Right lobe of liver (tissue), 6 donors: Measurements from ENCODE around the gene CDC42EP4. TPM values are rescaled to one million over a fixed set of nuclear protein-coding genes. Genes with fewer than 3 reads are reported as not detected.
A peak's percentile ranks its signal among the peaks of the same experiment; 100 is the strongest.

Experiments
- ATAC-seq, 4 donors: fragments of 200-7000 bp; cut with Tn5 transposase; one replicate each; pipeline ENCODE4 v1.9.1; 2020; ENCODE audit warnings: mild to moderate bottlenecking in 4 of 4, moderate library complexity in 4 of 4
- DNase-seq, 3 donors: peaks; one replicate each; pipeline ENCODE4 v3.0.0-alpha.2; 2020
- H3K27ac ChIP-seq, 3 donors: fragments of 200-600 bp; one replicate each; pipeline ENCODE4 v1.8.0; 2022
- H3K27me3 ChIP-seq, 2 donors: fragments of 200-600 bp; one replicate each; pipeline ENCODE4 v1.8.0; 2022
- H3K36me3 ChIP-seq, 4 donors: fragments of 200-600 bp; sonication (generic) in 1 of 4; one replicate each; pipeline versions ENCODE4 v1.5.1 to v1.8.0; 2017 to 2022; ENCODE audit warnings: control low read depth in 1 of 4
- H3K4me1 ChIP-seq, 4 donors: fragments of 200-600 bp; sonication (generic) in 1 of 4; one replicate each; pipeline versions ENCODE4 v1.5.1 to v1.8.0; 2017 to 2022; ENCODE audit warnings: control low read depth in 1 of 4
- H3K4me3 ChIP-seq, 3 donors: fragments of 200-600 bp; one replicate each; pipeline ENCODE4 v1.8.0; 2022
- H3K9me3 ChIP-seq, 4 donors: fragments of 200-600 bp; sonication (generic) in 1 of 4; one replicate each; pipeline versions ENCODE4 v1.5.1 to v1.8.0; 2017 to 2022; ENCODE audit warnings: control low read depth in 1 of 4
- POLR2A ChIP-seq: fragments of 450-650 bp; IDR thresholded peaks from one replicate; pipeline ENCODE4 v1.6.1; 2017; ENCODE audit warnings: antibody characterized with exemption, mild to moderate bottlenecking
- WGBS: methylation state at CpG from one replicate; pipeline ENCODE4 v1.1.6; 2018; ENCODE audit warnings: low coverage, low lambda C conversion rate; ENCODE audit not compliant: insufficient coverage; ENCODE audit errors: missing lambda C conversion rate; 5-methylcytosine and 5-hydroxymethylcytosine counted together
- intact Hi-C, 2 donors: fragments of 100-400 bp; cut with DNase I; formaldehyde crosslinking; loops; one replicate each; pipeline versions ENCODE4 v1.11.2 to v1.14.1; 2022
- total RNA-seq, 6 experiments: library from RNA; depleted of rRNA in 2 of 6; stranded (reverse); fragments of >200 nt in 2 of 6; fragmentation: NEBNext Ultra II Directional in 3 of 6; extraction: Animal tissue kit (Norgen Biotek cat#: 25700) in 3 of 6; gene quantifications; one replicate each; pipeline versions ENCODE4 v1.1.0 to v1.2.4, GENCODE V29; 2016 to 2023
- TF ChIP-seq, protein P1 (sequence below), 4 donors: fragments of 200-600 bp in 3 of 4; fragments of 450-650 bp in 1 of 4; IDR thresholded peaks; one replicate each; pipeline versions ENCODE4 v1.5.1 to v1.8.0; 2016 to 2022; ENCODE audit warnings: antibody characterized with exemption in 4 of 4, mild to moderate bottlenecking in 2 of 4
- donor health status: DM: no; HTN: yes; CAD: no.
- donor health status: DM: no; HTN: no; CAD: no.
- donor health status: DM: no; HTN: no; CAD: no.
- donor health status: DM: no; HTN: yes; CAD: no.
- donor health status: DM: no; HTN: yes; CAD: no.

CDC42EP4 gene
- total RNA-seq, 6 experiments from 2014 or later, result 27.5 to 34.9 (median 30.9) TPM

DNA sequence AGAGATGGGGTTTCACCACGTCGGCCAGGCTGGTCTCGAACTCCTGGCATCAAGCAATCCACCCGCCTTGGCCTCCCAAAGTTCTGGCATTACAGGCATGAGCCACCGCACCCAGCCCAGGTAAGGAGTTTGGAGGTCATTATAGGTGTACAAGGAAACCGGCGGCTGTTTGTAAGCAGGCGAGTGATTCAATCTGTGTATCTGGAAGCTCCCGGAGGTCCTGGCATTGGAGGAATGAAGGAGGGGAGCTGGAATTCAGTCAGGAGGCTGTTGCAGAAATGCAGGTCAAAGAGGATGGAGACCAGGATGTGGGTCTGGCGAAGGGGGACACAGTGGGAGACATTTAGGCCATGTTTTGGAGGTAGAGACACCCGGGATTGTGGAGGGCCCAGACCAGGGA is 18.8 kb downstream of the CDC42EP4 start:
- Histone ChIP-seq H3K9me3 (no peaks in the 10 kb centered on the region), H3K27me3 (no peaks in the 10 kb centered on the region), H3K4me3 (no peak overlapping the region), H3K4me1 (peaks cover 0 to 89% (median 51%) of the 10 kb centered on the region in 4 donors), H3K27ac (peak overlapping the region; percentile 94 to 99 (median 97)), H3K36me3 (no peaks in the 10 kb centered on the region)
- TF ChIP-seq, protein P1, sequence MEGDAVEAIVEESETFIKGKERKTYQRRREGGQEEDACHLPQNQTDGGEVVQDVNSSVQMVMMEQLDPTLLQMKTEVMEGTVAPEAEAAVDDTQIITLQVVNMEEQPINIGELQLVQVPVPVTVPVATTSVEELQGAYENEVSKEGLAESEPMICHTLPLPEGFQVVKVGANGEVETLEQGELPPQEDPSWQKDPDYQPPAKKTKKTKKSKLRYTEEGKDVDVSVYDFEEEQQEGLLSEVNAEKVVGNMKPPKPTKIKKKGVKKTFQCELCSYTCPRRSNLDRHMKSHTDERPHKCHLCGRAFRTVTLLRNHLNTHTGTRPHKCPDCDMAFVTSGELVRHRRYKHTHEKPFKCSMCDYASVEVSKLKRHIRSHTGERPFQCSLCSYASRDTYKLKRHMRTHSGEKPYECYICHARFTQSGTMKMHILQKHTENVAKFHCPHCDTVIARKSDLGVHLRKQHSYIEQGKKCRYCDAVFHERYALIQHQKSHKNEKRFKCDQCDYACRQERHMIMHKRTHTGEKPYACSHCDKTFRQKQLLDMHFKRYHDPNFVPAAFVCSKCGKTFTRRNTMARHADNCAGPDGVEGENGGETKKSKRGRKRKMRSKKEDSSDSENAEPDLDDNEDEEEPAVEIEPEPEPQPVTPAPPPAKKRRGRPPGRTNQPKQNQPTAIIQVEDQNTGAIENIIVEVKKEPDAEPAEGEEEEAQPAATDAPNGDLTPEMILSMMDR (IDR thresholded peaks at IDR 0.05), result no peak
- no peak for TF ChIP-seq POLR2A
- ATAC-seq (no peak), DNase-seq (peak in 1 of 3 donors; percentile 44)
- WGBS, result 42% methylated on average over 6 of the region's 11 CpGs
- intact Hi-C loops, result no loop called here

DNA sequence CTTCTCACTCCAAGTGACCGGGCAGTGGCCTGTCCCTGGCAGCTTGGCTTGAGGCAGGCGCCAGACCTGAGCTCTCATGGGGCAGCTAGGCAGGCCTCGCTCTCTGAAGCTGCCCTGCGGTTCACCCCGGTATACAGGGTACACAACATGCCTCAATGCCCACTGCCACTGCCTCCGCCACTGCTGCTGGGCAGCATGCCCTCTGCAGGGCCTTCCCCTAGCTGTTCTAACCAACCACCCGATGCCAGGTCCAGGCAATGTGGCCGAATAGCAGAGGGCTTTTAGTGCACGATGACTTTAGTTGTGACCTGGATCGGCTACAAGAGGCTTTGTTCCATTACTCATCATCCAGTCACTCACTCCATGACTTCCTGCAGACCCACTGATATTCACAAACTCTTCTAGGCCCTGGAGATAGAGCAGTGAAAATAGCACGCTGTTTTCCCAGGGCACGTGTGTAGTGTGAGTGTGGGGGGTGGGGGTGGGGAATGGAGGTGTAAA is 19.7 kb downstream of the CDC42EP4 start:
- Histone ChIP-seq H3K4me1 (peaks cover 0 to 89% (median 51%) of the 10 kb centered on the region in 4 donors), H3K27me3 (no peaks in the 10 kb centered on the region), H3K9me3 (no peaks in the 10 kb centered on the region), H3K36me3 (no peaks in the 10 kb centered on the region), H3K4me3 (no peak overlapping the region), H3K27ac (peak overlapping the region; percentile 94 to 99 (median 97))
- TF ChIP-seq POLR2A, result no peak
- TF ChIP-seq, protein P1 (IDR thresholded peaks at IDR 0.05), result no peak
- intact Hi-C loops, result no loop called here
- WGBS, result 21% methylated on average over 3 of the region's 12 CpGs
- peak; percentile 43 to 77 (median 67) for ATAC-seq
- DNase-seq, result peak; percentile 78 to 95 (median 95)

GRCh38 chr17:73291260-73291801 is 20.5 kb downstream of the CDC42EP4 start:
- Histone ChIP-seq H3K9me3 (no peaks in the 10 kb centered on the region), H3K27me3 (no peaks in the 10 kb centered on the region), H3K4me1 (peaks cover 0 to 95% (median 55%) of the 10 kb centered on the region in 4 donors), H3K36me3 (peaks cover 0 to 1% (median 0%) of the 10 kb centered on the region in 4 donors), H3K27ac (peak overlapping the region; percentile 94 to 99 (median 97)), H3K4me3 (no peak overlapping the region)
- DNase-seq, result peak in 1 of 3 donors; percentile 62
- ATAC-seq, result peak in 2 of 4 donors; percentile 4 to 20
- TF ChIP-seq, protein P1 (IDR thresholded peaks at IDR 0.05), result no peak
- no peak for TF ChIP-seq POLR2A
- intact Hi-C loops, result no loop called here
- WGBS, result 36% methylated on average over 5 of the region's 8 CpGs

DNA sequence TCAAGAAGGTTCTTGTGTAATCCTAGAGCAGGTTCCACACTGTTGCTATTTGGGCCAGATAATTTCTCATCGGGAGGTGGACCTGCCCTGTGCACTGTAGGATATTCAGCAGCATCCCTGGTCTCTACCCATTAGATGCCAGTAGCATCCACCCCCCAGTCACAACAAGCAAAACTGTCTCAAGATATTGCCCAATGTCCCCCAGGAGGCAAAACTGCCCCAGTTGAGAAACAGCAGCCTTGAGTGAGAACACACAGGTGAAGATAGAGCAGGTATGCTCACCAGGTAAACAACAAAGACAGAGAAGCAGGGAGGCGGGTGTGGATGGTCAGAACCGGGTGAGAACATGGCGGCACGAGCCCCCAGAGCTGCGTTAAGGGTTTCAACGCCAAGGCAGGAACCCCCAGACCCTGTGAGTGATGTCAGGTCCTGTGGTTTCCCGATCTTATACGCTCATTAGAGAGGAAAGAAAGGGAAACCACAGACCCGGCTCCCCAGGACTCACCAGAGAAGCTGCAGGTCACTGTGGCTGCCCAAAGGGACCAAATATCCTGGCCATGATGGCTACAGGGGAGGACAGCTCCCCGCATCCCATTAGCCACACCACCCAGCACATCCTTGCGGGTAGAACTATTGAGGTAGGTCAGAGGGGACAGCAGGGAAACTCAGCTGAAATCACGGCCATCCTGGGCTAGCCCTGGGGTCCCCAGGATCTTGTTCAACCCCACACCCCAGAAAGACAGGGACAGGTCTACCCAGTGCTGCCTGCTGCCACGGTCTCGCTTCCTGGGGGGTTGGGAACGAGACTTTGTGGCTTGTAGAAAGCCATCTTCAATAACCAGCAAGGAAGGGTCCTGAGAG is 21.2 kb downstream of the CDC42EP4 start:
- Histone ChIP-seq H3K4me1 (peaks cover 0 to 89% (median 53%) of the 10 kb centered on the region in 4 donors), H3K27me3 (no peaks in the 10 kb centered on the region), H3K36me3 (peaks cover 0 to 8% (median 3%) of the 10 kb centered on the region in 4 donors), H3K4me3 (no peak overlapping the region), H3K9me3 (no peaks in the 10 kb centered on the region), H3K27ac (peak overlapping the region; percentile 94 to 99 (median 97))
- intact Hi-C loops, result no loop called here
- TF ChIP-seq, protein P1 (IDR thresholded peaks at IDR 0.05), result no peak
- TF ChIP-seq POLR2A, result no peak
- ATAC-seq (no peak), DNase-seq (peak in 1 of 3 donors; percentile 31)
- 43% methylated on average over 5 of the region's 16 CpGs for WGBS
